K562 (cell line): ENCODE data around the gene KMT2E. TPM values are rescaled to one million over a fixed set of nuclear protein-coding genes. Genes with fewer than 3 reads are reported as not detected.
A peak's percentile ranks its signal among the peaks of the same experiment; 100 is the strongest.

ENCODE experiments used
- ATAC-seq: fragments of 200-7000 bp; cut with Tn5 transposase; 3 replicates; pipeline ENCODE4 v1.9.1; 2020; ENCODE audit warnings: moderate library complexity
- BruUV-seq: library from RNA; stranded (reverse); fragments of 400-500 nt; replicated peaks from 2 replicates; lab custom pipeline; 2021; lab: Mats Ljungman, UMichigan
- CTCF ChIA-PET: fragments of 300-600 bp; formaldehyde crosslinking; extraction: SDS; loops from one replicate; lab custom pipeline; 2021; ENCODE audit warnings: low intra/inter-chr PET ratio; lab: Yijun Ruan, JAX
- POLR2A ChIA-PET: fragments of 300-600, 350-650 bp; sonication (Branson Sonifier 250); formaldehyde crosslinking; extraction: SDS; loops from one replicate; lab custom pipeline; 2021; ENCODE audit warnings: antibody characterized with exemption, inconsistent platforms; lab: Yijun Ruan, JAX
- DNase-seq, 4 experiments: peaks; one replicate each; pipeline versions ENCODE4 v3.0.0 to v3.0.0-alpha.2; 2011 to 2018; ENCODE audit warnings: low spot score in 3 of 4, mixed read lengths in 3 of 4; ENCODE audit errors: extremely low read depth in 1 of 4
- FAIRE-seq: peaks from 2 replicates; lab custom pipeline; 2011; peaks lifted over from hg19 to GRCh38; lab: Jason Lieb, UNC
- H2AFZ ChIP-seq: 2 replicates; pipeline ENCODE4 v1.6.0; 2011; ENCODE audit warnings: low read depth, low read length, control low read depth, inconsistent platforms
- H3K27ac ChIP-seq: fragments of 200-600 bp; 3 replicates; pipeline ENCODE4 v1.8.0; 2011; ENCODE audit warnings: low read depth, mild to moderate bottlenecking, control low read depth, inconsistent platforms, low read length, moderate library complexity, mixed read lengths; ENCODE audit errors: extremely low read depth
- H3K27me3 ChIP-seq, 2 experiments: fragments of 300-600 bp in 1 of 2; 2 replicates in 1 of 2; 3 replicates in 1 of 2; pipeline versions ENCODE4 v1.6.0 to v1.8.0; 2011; ENCODE audit warnings: inconsistent platforms in 2 of 2, low read length in 2 of 2, mild to moderate bottlenecking in 1 of 2, mixed read lengths in 1 of 2, moderate library complexity in 1 of 2; ENCODE audit not compliant: control insufficient read depth in 2 of 2, insufficient read depth in 2 of 2
- H3K36me3 ChIP-seq: fragments of 300-600 bp; 3 replicates; pipeline ENCODE4 v1.8.0; 2011; ENCODE audit warnings: mild to moderate bottlenecking, low read length, inconsistent platforms; ENCODE audit not compliant: control insufficient read depth, insufficient read depth
- H3K4me1 ChIP-seq, 2 experiments: fragments of 200-600 bp in 1 of 2; replicated peaks in 1 of 2; 2 replicates in 1 of 2; 3 replicates in 1 of 2; pipeline versions ENCODE4 v1.5.1 to v1.8.0; 2011; ENCODE audit warnings: inconsistent platforms in 2 of 2, low read length in 2 of 2, mild to moderate bottlenecking in 1 of 2, mixed read lengths in 1 of 2, moderate library complexity in 1 of 2; ENCODE audit not compliant: control insufficient read depth in 2 of 2, insufficient read depth in 2 of 2
- H3K4me2 ChIP-seq: 2 replicates; pipeline ENCODE4 v1.6.1; 2011; ENCODE audit warnings: low read length, control low read depth, inconsistent platforms, mixed read lengths; ENCODE audit not compliant: insufficient read depth
- H3K4me3 ChIP-seq: fragments of 200-600 bp; sonication (generic), shearing (Covaris generic); 2 replicates; pipeline ENCODE4 v1.5.1; 2016; ENCODE audit warnings: control low read depth, inconsistent platforms
- H3K79me2 ChIP-seq: fragments of 200-600 bp; 3 replicates; pipeline ENCODE4 v1.8.0; 2011; ENCODE audit warnings: low read length, inconsistent platforms; ENCODE audit not compliant: control insufficient read depth, insufficient read depth
- H3K9ac ChIP-seq, 2 experiments: 2 replicates each; pipeline versions ENCODE4 v1.6.0 to v1.6.1; 2011; ENCODE audit warnings: low read depth in 2 of 2, low read length in 2 of 2, control low read depth in 1 of 2, inconsistent platforms in 1 of 2, mild to moderate bottlenecking in 1 of 2, mixed read lengths in 1 of 2; ENCODE audit not compliant: insufficient read depth in 1 of 2
- H3K9me1 ChIP-seq: one replicate; pipeline ENCODE4 v1.6.0; 2011; ENCODE audit warnings: inconsistent platforms, mild to moderate bottlenecking, low read length, moderate library complexity; ENCODE audit not compliant: control insufficient read depth, insufficient read depth
- H3K9me3 ChIP-seq: replicated peaks from 2 replicates; pipeline ENCODE4 v1.5.1; 2011; ENCODE audit warnings: low read depth, low read length, inconsistent platforms; ENCODE audit not compliant: control insufficient read depth, insufficient read depth
- H4K20me1 ChIP-seq: replicated peaks from 2 replicates; pipeline ENCODE4 v1.6.1; 2011; ENCODE audit warnings: low read length, inconsistent platforms, mixed read lengths; ENCODE audit not compliant: control insufficient read depth, insufficient read depth
- FOSL1 ChIP-seq: fragments of 200-800 bp; sonication (Bioruptor generic); conservative IDR thresholded peaks from 2 replicates; pipeline ENCODE4 v1.6.1; 2016; ENCODE audit warnings: missing genetic modification characterization, missing compliant biosample characterization
- MBD2 ChIP-seq: sonication (generic); IDR thresholded peaks from 2 replicates; pipeline ENCODE4 v1.6.1; 2016; ENCODE audit warnings: low read depth, borderline replicate concordance
- POLR2A ChIP-seq: fragments of 450-650 bp; conservative IDR thresholded peaks from 2 replicates; pipeline ENCODE4 v1.6.1; 2016
- WGBS: fragments of 100-300 bp; shearing (Covaris generic); methylation state at CpG from one replicate; pipeline ENCODE4 v1.1.6; 2016; ENCODE audit warnings: low coverage, mixed read lengths; ENCODE audit not compliant: insufficient coverage; ENCODE audit errors: missing lambda C conversion rate; 5-methylcytosine and 5-hydroxymethylcytosine counted together
- in situ Hi-C: fragments of 300-500 bp; cut with MboI; formaldehyde crosslinking; loops from 4 replicates; pipeline ENCODE4 v1.15.0; 2018; ENCODE audit warnings: inconsistent platforms, mixed read lengths
- intact Hi-C: fragments of 100-400 bp; cut with micrococcal nuclease; formaldehyde crosslinking; loops from 2 replicates; pipeline ENCODE4 v1.14.2; 2022
- polyA plus RNA-seq, 8 experiments: library from polyadenylated mRNA; depleted of rRNA in 4 of 8; stranded (reverse) in 5 of 8; unstranded in 3 of 8; fragments of >200 nt; fragmentation: Nextera tagmentation in 2 of 8; fragmentation: Illumina TruSeq in 1 of 8; extraction: Ambion mirVana in 2 of 8; extraction: Trizol in 1 of 8; gene quantifications; 2 replicates each; pipeline versions ENCODE4 v1.2.1 to v1.2.3, GENCODE V29; 2011 to 2014; ENCODE audit warnings: inconsistent platforms in 1 of 8, missing spikeins in 1 of 8
- total RNA-seq, 7 experiments: library from RNA; depleted of rRNA in 6 of 7; stranded (reverse); fragments of >200 nt in 6 of 7; fragmentation: Illumina TruSeq in 2 of 7; extraction: Trizol in 2 of 7; gene quantifications; 2 replicates each; pipeline versions ENCODE4 v1.2.1 to v1.2.3, GENCODE V29; 2011 to 2021; ENCODE audit warnings: low replicate concordance in 1 of 7
- TF ChIP-seq, protein P1 (sequence below): sonication (generic); formaldehyde crosslinking; IDR thresholded peaks from 2 replicates; pipeline ENCODE4 v1.8.0; 2022; ENCODE audit warnings: mild to moderate bottlenecking, missing genetic modification reagents

The KMT2E gene
- total and polyA plus RNA-seq, 9 of the 15 experiments (the other 6 are each of a cell fraction or from before 2014, with no cell fraction given): 8.9 to 55.3 (median 38.1) TPM

DNA sequence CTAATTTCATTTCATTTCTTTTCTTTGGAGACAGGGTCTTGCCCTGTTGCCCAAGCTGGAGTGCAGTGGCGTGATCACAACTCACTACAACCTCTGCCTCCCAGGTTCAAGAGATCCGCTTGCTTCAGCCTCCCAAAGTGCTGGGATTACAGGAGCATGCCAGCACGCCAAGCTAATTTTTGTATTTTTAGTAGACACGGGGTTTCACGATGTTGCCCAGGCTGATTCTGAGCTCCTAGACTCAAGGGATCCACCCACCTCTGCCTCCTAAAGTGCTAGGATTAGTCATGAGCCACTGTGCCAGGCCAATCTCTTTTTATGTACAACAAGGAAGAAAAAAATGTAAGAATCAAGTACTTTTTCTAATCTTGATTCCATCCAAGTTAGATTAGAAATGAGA, 10.7 kb upstream of the KMT2E start:
- no peak overlapping the region for H3K4me2 ChIP-seq
- peaks cover 16 to 34% of the 10 kb centered on the region in 2 experiments for H3K4me1 ChIP-seq
- H3K27me3 ChIP-seq: no peaks in the 10 kb centered on the region
- H4K20me1 ChIP-seq: peaks cover 71% of the 10 kb centered on the region
- no peaks in the 10 kb centered on the region for H3K9me3 ChIP-seq
- H3K4me3 ChIP-seq: no peak overlapping the region
- H3K9me1 ChIP-seq: peaks cover 3% of the 10 kb centered on the region
- peak overlapping the region; percentile 2 to 18; a peak in 1 of 4 replicates for H3K9ac ChIP-seq
- DNase-seq (no peak), FAIRE-seq (no peak), ATAC-seq (peak; percentile 10; the same call in 2 of the 3 replicates)
- no peak for TF ChIP-seq MBD2
- TF ChIP-seq, protein P1, sequence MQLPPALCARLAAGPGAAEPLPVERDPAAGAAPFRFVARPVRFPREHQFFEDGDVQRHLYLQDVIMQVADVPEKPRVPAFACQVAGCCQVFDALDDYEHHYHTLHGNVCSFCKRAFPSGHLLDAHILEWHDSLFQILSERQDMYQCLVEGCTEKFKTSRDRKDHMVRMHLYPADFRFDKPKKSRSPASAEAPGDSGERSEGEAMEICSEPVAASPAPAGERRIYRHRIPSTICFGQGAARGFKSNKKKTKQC (CRISPR knock-in tag): no peak
- TF ChIP-seq FOSL1 (tag): 0 out of 2 replicates have a peak, but pooled peaks have one; percentile 18
- 0 out of 2 replicates have a peak, but pooled peaks have one; percentile 9 for TF ChIP-seq POLR2A
- H3K79me2 ChIP-seq: peaks cover 100% of the 10 kb centered on the region; the same call in 2 of the 3 replicates
- ChIA-PET CTCF (no interaction called here), POLR2A (interaction anchor here (0.5 to 2.9 kb wide), 7 partner anchors 9 to 1149 kb away, joined by 3 to 13 read pairs (median 6); partner anchors contain the start of gene KMT2E)
- intact Hi-C loops: no loop called here
- WGBS: 62% methylated on average over 5 of the region's 5 CpGs
- peaks cover 75% of the 10 kb centered on the region; the same call in 2 of the 3 replicates for H3K36me3 ChIP-seq
- no peak overlapping the region for H2AFZ ChIP-seq
- BruUV-seq: no TSS peak
- H3K27ac ChIP-seq: peak overlapping the region; percentile 26; the same call in 1 of the 3 replicates
- in situ Hi-C loops: no loop called here
